A549 (cell line): ENCODE measurements around the gene PTPRD. TPM values are rescaled to one million over a fixed set of nuclear protein-coding genes. Genes with fewer than 3 reads are reported as not detected.

Source experiments
- ATAC-seq, 2 experiments: fragments of 200-7000 bp in 1 of 2; fragments of >200 bp in 1 of 2; cut with Nextera tagmentation in 1 of 2; cut with Tn5 transposase in 1 of 2; 3 replicates each; pipeline versions ENCODE4 v1.8.0 to v1.9.1; 2018 to 2020; ENCODE audit warnings: mild to moderate bottlenecking in 1 of 2, moderate library complexity in 1 of 2
- CTCF ChIA-PET: fragments of 300-600 bp; sonication (Branson Sonifier 250); formaldehyde crosslinking; extraction: SDS; loops from one replicate; lab custom pipeline; 2021; ENCODE audit warnings: antibody characterized with exemption, inconsistent platforms; lab: Yijun Ruan, JAX
- POLR2A ChIA-PET: fragments of 350-600 bp; formaldehyde crosslinking; extraction: SDS; loops from one replicate; lab custom pipeline; 2021; ENCODE audit warnings: antibody characterized with exemption, inconsistent platforms; lab: Yijun Ruan, JAX
- DNase-seq, 2 experiments: peaks; one replicate each; pipeline versions ENCODE4 v3.0.0 to v3.0.0-alpha.2; 2011 to 2016; ENCODE audit warnings: low read depth in 1 of 2, low spot score in 1 of 2
- FAIRE-seq: peaks from 2 replicates; lab custom pipeline; 2011; peaks lifted over from hg19 to GRCh38; lab: Jason Lieb, UNC
- H3K27ac ChIP-seq, 2 experiments: fragments of >200 bp; sonication (Bioruptor Twin); formaldehyde crosslinking; 3 replicates each; pipeline ENCODE4 v1.5.1; 2016 to 2017
- H3K4me1 ChIP-seq: fragments of >200 bp; sonication (Bioruptor Twin); formaldehyde crosslinking; 3 replicates; pipeline ENCODE4 v1.6.1; 2016
- H3K4me2 ChIP-seq: fragments of >200 bp; sonication (Bioruptor Twin); formaldehyde crosslinking; 3 replicates; pipeline ENCODE4 v1.6.1; 2016
- H3K4me3 ChIP-seq: fragments of >200 bp; sonication (Bioruptor Twin); formaldehyde crosslinking; 3 replicates; pipeline ENCODE4 v1.5.1; 2016
- H3K9me3 ChIP-seq: fragments of >200 bp; sonication (Bioruptor Twin); formaldehyde crosslinking; 3 replicates; pipeline ENCODE4 v1.6.1; 2016
- BCL3 ChIP-seq: fragments of >200 bp; sonication (Bioruptor Twin); formaldehyde crosslinking; IDR thresholded peaks from 3 replicates; pipeline ENCODE4 v1.6.1; 2016
- CHD2 ChIP-seq: fragments of 150-350 bp; IDR thresholded peaks from 2 replicates; pipeline ENCODE4 v1.6.1; 2014; ENCODE audit warnings: low read length; ENCODE audit not compliant: partially characterized antibody
- FOSB ChIP-seq: fragments of 250-450 bp; sonication (Bioruptor Pico); IDR thresholded peaks from 2 replicates; pipeline ENCODE4 v1.5.0; 2020; ENCODE audit warnings: mild to moderate bottlenecking, moderate library complexity
- HDAC2 ChIP-seq: fragments of 200-600 bp; sonication (generic); IDR thresholded peaks from 2 replicates; pipeline ENCODE4 v1.6.1; 2016
- HMGXB4 ChIP-seq: fragments of 250-450 bp; sonication (Bioruptor Pico); IDR thresholded peaks from 2 replicates; pipeline ENCODE4 v1.5.0; 2021; ENCODE audit warnings: mild to moderate bottlenecking, moderate library complexity, borderline replicate concordance
- HOXB13 ChIP-seq: fragments of 250-450 bp; sonication (Bioruptor Pico); IDR thresholded peaks from 2 replicates; pipeline ENCODE4 v1.5.0; 2020; ENCODE audit warnings: low read depth, mild to moderate bottlenecking, moderate library complexity
- KDM5A ChIP-seq: fragments of 200-600 bp; sonication (generic); IDR thresholded peaks from 2 replicates; pipeline ENCODE4 v1.6.1; 2016; ENCODE audit warnings: antibody characterized with exemption, mild to moderate bottlenecking
- MAFK ChIP-seq: fragments of 450-650 bp; IDR thresholded peaks from 2 replicates; pipeline ENCODE4 v1.6.1; 2014; ENCODE audit not compliant: partially characterized antibody
- NFE2L2 ChIP-seq: fragments of 150-350 bp; conservative IDR thresholded peaks from 2 replicates; pipeline ENCODE4 v1.6.1; 2014; ENCODE audit warnings: low read length
- POLR2A ChIP-seq: IDR thresholded peaks from 2 replicates; pipeline ENCODE4 v1.6.1; 2012; ENCODE audit warnings: mild to moderate bottlenecking, low read length
- POLR2AphosphoS2 ChIP-seq: conservative IDR thresholded peaks from 2 replicates; pipeline ENCODE4 v1.6.1; 2012; ENCODE audit warnings: low read length, improper control_type of control experiment, inconsistent platforms
- RNF2 ChIP-seq: fragments of 200-600 bp; sonication (generic); IDR thresholded peaks from 2 replicates; pipeline ENCODE4 v1.6.1; 2016; ENCODE audit warnings: low read depth, mild to moderate bottlenecking, antibody characterized with exemption, moderate library complexity, borderline replicate concordance
- SREBF2 ChIP-seq: fragments of 450-650 bp; IDR thresholded peaks from 2 replicates; pipeline ENCODE4 v1.6.1; 2014; ENCODE audit warnings: mild to moderate bottlenecking, moderate library complexity
- TP53 ChIP-seq: fragments of 250-450 bp; sonication (Bioruptor Pico); IDR thresholded peaks from 2 replicates; pipeline ENCODE4 v1.5.0; 2021; ENCODE audit warnings: mild to moderate bottlenecking, moderate library complexity
- USF2 ChIP-seq: fragments of 450-650 bp; IDR thresholded peaks from 2 replicates; pipeline ENCODE4 v1.6.1; 2014; ENCODE audit warnings: antibody characterized with exemption
- ZFP36 ChIP-seq: fragments of 450-650 bp; IDR thresholded peaks from 2 replicates; pipeline ENCODE4 v1.6.1; 2014; ENCODE audit warnings: borderline replicate concordance; ENCODE audit not compliant: partially characterized antibody
- ZNF302 ChIP-seq: fragments of 250-450 bp; sonication (Bioruptor Pico); IDR thresholded peaks from 2 replicates; pipeline ENCODE4 v1.9.0; 2021; ENCODE audit warnings: inconsistent platforms, mild to moderate bottlenecking, moderate library complexity
- ZSCAN20 ChIP-seq: fragments of 250-450 bp; sonication (Bioruptor Pico); IDR thresholded peaks from 2 replicates; pipeline ENCODE4 v1.8.0; 2022; ENCODE audit warnings: mild to moderate bottlenecking, moderate library complexity
- WGBS: methylation state at CpG from one replicate; pipeline ENCODE4 v1.1.6; 2017; ENCODE audit errors: missing lambda C conversion rate; 5-methylcytosine and 5-hydroxymethylcytosine counted together
- polyA plus RNA-seq, 4 experiments: library from polyadenylated mRNA; depleted of rRNA in 3 of 4; stranded (reverse); fragments of >200 nt; fragmentation: RNase III in 1 of 4; extraction: RNeasy Plus Mini Kit Qiagen cat#74134 plus additional on column Dnase treatment in 1 of 4; gene quantifications; 2 replicates in 3 of 4; 3 replicates in 1 of 4; pipeline ENCODE4 v1.2.3, GENCODE V29; 2011 to 2017
- TF ChIP-seq, protein P1 (sequence below): IDR thresholded peaks from 2 replicates; pipeline ENCODE4 v1.6.1; 2012
- TF ChIP-seq, protein P2 (sequence below): fragments of >200 bp; sonication (Bioruptor Twin); formaldehyde crosslinking; IDR thresholded peaks from 2 replicates; pipeline ENCODE4 v1.6.1; 2016
- TF ChIP-seq, protein P3 (sequence below): IDR thresholded peaks from 2 replicates; pipeline ENCODE4 v1.6.1; 2012; ENCODE audit warnings: low read depth, borderline replicate concordance
- TF ChIP-seq, protein P4 (sequence below): fragments of 150-350 bp; IDR thresholded peaks from 2 replicates; pipeline ENCODE4 v1.6.1; 2014; ENCODE audit warnings: low read depth, mild to moderate bottlenecking, low read length

Gene PTPRD
- polyA plus RNA-seq, 2 of the 4 experiments (the other 2 are of a cell fraction): 0.39 to 1.3 TPM

- no peak for ATAC-seq
- peak; percentile 18 for FAIRE-seq
- TF ChIP-seq MAFK (peak; percentile 20), POLR2A (no peak)
- Histone ChIP-seq H3K4me2 (no peak overlapping the region), H3K4me3 (no peak overlapping the region), H3K9me3 (no peaks in the 10 kb centered on the region), H3K4me1 (no peaks in the 10 kb centered on the region), H3K27ac (no peak overlapping the region)
- DNase-seq: no peak
- 4% methylated on average over 1 of the region's 1 CpG for WGBS
- ChIA-PET POLR2A (no interaction called here), CTCF (no interaction called here)
Measured at GRCh38 chr9:8637626-8638025, 1975.2 kb downstream of the PTPRD start.

GRCh38 chr9:8633784-8634183 is 1979.0 kb downstream of the PTPRD start:
- CTCF ChIA-PET: no interaction called here
- ATAC-seq: no peak
- POLR2A ChIA-PET: no interaction called here

More at GRCh38 chr9:8633784-8634183, 1979.0 kb downstream of the PTPRD start:
- no peak overlapping the region for H3K4me3 ChIP-seq
- TF ChIP-seq SREBF2 (no peak), FOSB (no peak), USF2 (no peak), TP53 (no peak), HDAC2 (no peak), CHD2 (no peak), POLR2AphosphoS2 (no peak), ZNF302 (CRISPR knock-in tag) (no peak), ZFP36 (no peak), HOXB13 (no peak), NFE2L2 (no peak), HMGXB4 (CRISPR knock-in tag) (no peak), BCL3 (no peak), RNF2 (no peak), KDM5A (no peak), ZSCAN20 (CRISPR knock-in tag) (no peak)
- TF ChIP-seq, protein P1, sequence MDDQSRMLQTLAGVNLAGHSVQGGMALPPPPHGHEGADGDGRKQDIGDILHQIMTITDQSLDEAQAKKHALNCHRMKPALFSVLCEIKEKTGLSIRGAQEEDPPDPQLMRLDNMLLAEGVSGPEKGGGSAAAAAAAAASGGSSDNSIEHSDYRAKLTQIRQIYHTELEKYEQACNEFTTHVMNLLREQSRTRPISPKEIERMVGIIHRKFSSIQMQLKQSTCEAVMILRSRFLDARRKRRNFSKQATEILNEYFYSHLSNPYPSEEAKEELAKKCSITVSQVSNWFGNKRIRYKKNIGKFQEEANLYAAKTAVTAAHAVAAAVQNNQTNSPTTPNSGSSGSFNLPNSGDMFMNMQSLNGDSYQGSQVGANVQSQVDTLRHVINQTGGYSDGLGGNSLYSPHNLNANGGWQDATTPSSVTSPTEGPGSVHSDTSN: no peak
- TF ChIP-seq, protein P2, sequence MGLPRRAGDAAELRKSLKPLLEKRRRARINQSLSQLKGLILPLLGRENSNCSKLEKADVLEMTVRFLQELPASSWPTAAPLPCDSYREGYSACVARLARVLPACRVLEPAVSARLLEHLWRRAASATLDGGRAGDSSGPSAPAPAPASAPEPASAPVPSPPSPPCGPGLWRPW: no peak
- TF ChIP-seq, protein P3, sequence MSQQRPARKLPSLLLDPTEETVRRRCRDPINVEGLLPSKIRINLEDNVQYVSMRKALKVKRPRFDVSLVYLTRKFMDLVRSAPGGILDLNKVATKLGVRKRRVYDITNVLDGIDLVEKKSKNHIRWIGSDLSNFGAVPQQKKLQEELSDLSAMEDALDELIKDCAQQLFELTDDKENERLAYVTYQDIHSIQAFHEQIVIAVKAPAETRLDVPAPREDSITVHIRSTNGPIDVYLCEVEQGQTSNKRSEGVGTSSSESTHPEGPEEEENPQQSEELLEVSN: no peak
- TF ChIP-seq, protein P4, sequence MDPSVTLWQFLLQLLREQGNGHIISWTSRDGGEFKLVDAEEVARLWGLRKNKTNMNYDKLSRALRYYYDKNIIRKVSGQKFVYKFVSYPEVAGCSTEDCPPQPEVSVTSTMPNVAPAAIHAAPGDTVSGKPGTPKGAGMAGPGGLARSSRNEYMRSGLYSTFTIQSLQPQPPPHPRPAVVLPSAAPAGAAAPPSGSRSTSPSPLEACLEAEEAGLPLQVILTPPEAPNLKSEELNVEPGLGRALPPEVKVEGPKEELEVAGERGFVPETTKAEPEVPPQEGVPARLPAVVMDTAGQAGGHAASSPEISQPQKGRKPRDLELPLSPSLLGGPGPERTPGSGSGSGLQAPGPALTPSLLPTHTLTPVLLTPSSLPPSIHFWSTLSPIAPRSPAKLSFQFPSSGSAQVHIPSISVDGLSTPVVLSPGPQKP: no peak
- H3K9me3 ChIP-seq: no peaks in the 10 kb centered on the region
- WGBS: 7% methylated on average over 3 of the region's 3 CpGs
- DNase-seq: no peak
- FAIRE-seq: no peak
- no peak overlapping the region for H3K27ac ChIP-seq
- H3K4me1 ChIP-seq: no peaks in the 10 kb centered on the region
- H3K4me2 ChIP-seq: no peak overlapping the region
